ENCODE data around the gene TRIP6. TPM values are rescaled to one million over a fixed set of nuclear protein-coding genes. Genes with fewer than 3 reads are reported as not detected.

The TRIP6 gene
- polyA plus RNA-seq, 3 donors, result 87.0 to 96.8 (median 96.6) TPM

GRCh38 chr7:100887516-100888290, 20.5 kb downstream of the TRIP6 start:
- DNase-seq, result no peak

- no peak for DNase-seq
Observed at GRCh38 chr7:100888291-100888987, 21.3 kb downstream of the TRIP6 start.

GRCh38 chr7:100888988-100889750, 22.0 kb downstream of the TRIP6 start, which contains the start of gene UFSP1:
TSS of gene UFSP1 (minus strand) at chr7:100889715. CDS start at chr7:100889271, 444 bp downstream.
- no peak for DNase-seq

GRCh38 chr7:100890653-100891567, 23.7 kb downstream of the TRIP6 start:
- DNase-seq, result no peak

- DNase-seq, result no peak
Observed at GRCh38 chr7:100891568-100892247, 24.5 kb downstream of the TRIP6 start.

GRCh38 chr7:100892364-100893317, 25.5 kb downstream of the TRIP6 start:
- no peak for DNase-seq

- no peak for DNase-seq
Observed at GRCh38 chr7:100893318-100893895, 26.2 kb downstream of the TRIP6 start.

- no peak for DNase-seq
Observed at GRCh38 chr7:100893910-100894721, 26.9 kb downstream of the TRIP6 start.

- DNase-seq, result no peak
Observed at GRCh38 chr7:100894860-100895700, 27.9 kb downstream of the TRIP6 start.

- DNase-seq, result no peak
Observed at GRCh38 chr7:100895701-100895955, 28.4 kb downstream of the TRIP6 start, which contains the start of gene ACHE. TSS of gene ACHE (minus strand) at chr7:100895888. CDS start at chr7:100894232, 1,656 bp downstream.

- no peak for DNase-seq
Observed at GRCh38 chr7:100895956-100896731, 29.0 kb downstream of the TRIP6 start.

- no peak for DNase-seq
Observed at GRCh38 chr7:100896732-100897608, 29.8 kb downstream of the TRIP6 start.

GRCh38 chr7:100897772-100898454, 30.7 kb downstream of the TRIP6 start:
- no peak for DNase-seq

GRCh38 chr7:100899432-100899831, 32.2 kb downstream of the TRIP6 start:
- DNase-seq, result no peak

GRCh38 chr7:100900978-100901377, 33.8 kb downstream of the TRIP6 start:
- DNase-seq, result no peak
